Measurements from ENCODE around the gene TLK1. TPM values are rescaled to one million over a fixed set of nuclear protein-coding genes. Genes with fewer than 3 reads are reported as not detected.

TLK1 gene
- total and polyA plus RNA-seq, 2 experiments from 2014 or later, result 41.2 to 45.0 TPM

DNA sequence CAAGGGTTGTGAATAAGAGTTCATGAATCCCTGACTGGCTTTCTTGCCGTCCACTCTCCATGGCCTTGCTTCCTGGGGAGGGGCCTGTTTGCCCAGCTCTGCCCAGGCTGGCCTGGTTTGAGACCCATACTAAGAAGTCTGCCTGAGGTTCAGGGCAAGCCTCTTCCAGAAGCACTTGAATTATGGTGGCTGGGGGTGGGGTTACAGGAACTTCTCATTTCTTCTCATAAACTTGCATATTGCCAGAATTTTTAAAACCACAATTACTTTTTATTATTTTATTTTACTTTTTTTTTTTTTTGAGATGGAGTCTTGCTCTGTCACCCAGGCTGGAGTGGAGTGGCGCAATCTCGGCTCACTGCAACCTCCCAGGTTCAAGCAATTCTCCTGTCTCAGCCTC lies 189.6 kb downstream of the TLK1 start (continued):
- TF ChIP-seq ETS1 (IDR thresholded peaks at IDR 0.05) (no peak), JUNB (IDR thresholded peaks at IDR 0.05; ENCODE audit: unreplicated experiment) (no peak), REST (IDR thresholded peaks at IDR 0.05; ENCODE audit: unreplicated experiment) (no peak), POLR2AphosphoS5 (IDR thresholded peaks at IDR 0.05; ENCODE audit: low read depth) (no peak), CTCF (conservative IDR thresholded peaks at IDR 0.05; ENCODE audit: low read depth in 2 of 2) (no peak)

DNA sequence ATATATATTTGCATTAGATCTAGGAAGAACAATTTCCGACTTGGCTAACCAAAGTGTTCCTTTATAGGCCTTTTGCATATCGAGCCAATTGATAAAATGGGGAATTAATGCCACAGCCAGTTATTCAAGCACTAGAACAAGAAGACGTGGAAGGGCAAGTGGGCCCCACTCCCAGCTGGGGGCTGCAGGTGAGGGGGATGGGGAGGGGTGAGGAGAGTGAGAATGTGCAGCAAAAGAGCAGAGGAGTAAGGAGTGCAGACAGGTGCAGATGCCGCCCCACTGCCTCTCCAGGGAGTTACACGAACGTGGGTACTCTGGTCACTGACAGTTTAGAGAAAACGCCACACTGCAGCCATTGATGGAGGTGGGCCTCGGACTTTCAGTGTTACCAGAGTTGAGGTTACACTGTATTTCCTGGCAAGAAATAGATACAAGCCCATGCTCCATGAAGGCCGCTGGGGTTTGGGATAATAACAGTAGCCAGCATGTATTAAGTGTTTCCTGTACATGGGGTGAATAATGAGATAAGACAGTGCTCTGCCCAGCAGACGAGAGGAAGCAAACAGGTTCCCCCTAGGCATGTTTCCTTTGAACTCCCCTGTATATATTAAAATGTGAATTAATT lies 190.7 kb downstream of the TLK1 start:
- Histone ChIP-seq H3K36me3 (ENCODE audit: insufficient read depth) (peaks cover 17% of the 10 kb centered on the region), H3K9me2 (ENCODE audit: insufficient read depth) (no peaks in the 10 kb centered on the region), H3K4me3 (no peak overlapping the region), H3K27me3 (ENCODE audit: insufficient read depth) (no peaks in the 10 kb centered on the region), H3K27ac (ENCODE audit: low read depth) (peak overlapping the region; percentile 59; the same call in 1 of the 2 replicates), H3K4me2 (no peak overlapping the region), H4K20me1 (replicated peaks; ENCODE audit: insufficient read depth) (0 out of 2 replicates have a peak, but pooled peaks cover 7% of the 10 kb centered on the region), H3F3A (replicated peaks; ENCODE audit: low read depth) (peaks cover 17% of the 10 kb centered on the region), H2AFZ (no peak overlapping the region), H3K4me1 (ENCODE audit: insufficient read depth) (peaks cover 11% of the 10 kb centered on the region), H3K79me2 (replicated peaks; ENCODE audit: insufficient read depth) (no peaks in the 10 kb centered on the region)
- no peak overlapping the region for H3K4me3 Mint-ChIP-seq
- no peak for ATAC-seq
- no peak overlapping the region for H3K27ac Mint-ChIP-seq
- DNase-seq (ENCODE audit: low spot score), result no peak
- peaks cover 3% of the 10 kb centered on the region for H3K27me3 Mint-ChIP-seq (ENCODE audit: insufficient read depth, low read depth, poor library complexity)
- peaks cover 36% of the 10 kb centered on the region for H3K4me1 Mint-ChIP-seq
- peaks cover 33% of the 10 kb centered on the region for H3K36me3 Mint-ChIP-seq (ENCODE audit: low read depth)
- H3K9me3 Mint-ChIP-seq, result no peaks in the 10 kb centered on the region; the same call in 2 of the 3 replicates
- no peak for TF ChIP-seq NANOG (IDR thresholded peaks at IDR 0.05; ENCODE audit: borderline replicate concordance)
- no peak for TF ChIP-seq REST (IDR thresholded peaks at IDR 0.05; ENCODE audit: unreplicated experiment)
- no peak for TF ChIP-seq ZNF331 (CRISPR knock-in tag; IDR thresholded peaks at IDR 0.05; ENCODE audit: low read depth)
- no peak for TF ChIP-seq ETS1 (IDR thresholded peaks at IDR 0.05)
- TF ChIP-seq CTCF (conservative IDR thresholded peaks at IDR 0.05; ENCODE audit: low read depth in 2 of 2), result no peak
- TF ChIP-seq JUNB (IDR thresholded peaks at IDR 0.05; ENCODE audit: unreplicated experiment), result no peak
- TF ChIP-seq EZH2phosphoT487 (IDR thresholded peaks at IDR 0.05; ENCODE audit: unreplicated experiment), result no peak
- no peak for TF ChIP-seq STAT1 (IDR thresholded peaks at IDR 0.05; ENCODE audit: unreplicated experiment)
- TF ChIP-seq POLR2AphosphoS5 (IDR thresholded peaks at IDR 0.05; ENCODE audit: low read depth), result no peak
- TF ChIP-seq ZNF114 (CRISPR knock-in tag; IDR thresholded peaks at IDR 0.05), result no peak
- no peak for TF ChIP-seq EZH2 (IDR thresholded peaks at IDR 0.05; ENCODE audit: low read depth, unreplicated experiment)
- TF ChIP-seq CREB1 (CRISPR knock-in tag; IDR thresholded peaks at IDR 0.05; ENCODE audit: low read depth), result no peak
